MM.1S (cell line): ENCODE data around the gene DPM2.

Experiments
- DNase-seq: peaks from one replicate; pipeline ENCODE4 v3.0.0-alpha.2; 2015
- H2AFZ ChIP-seq: fragments of 300-600 bp; sonication (generic); 2 replicates; pipeline ENCODE4 v1.6.0; 2016; ENCODE audit warnings: antibody characterized with exemption, low read length
- H3F3A ChIP-seq: fragments of 300-600 bp; sonication (generic); 2 replicates; pipeline ENCODE4 v1.6.1; 2016; ENCODE audit warnings: mild to moderate bottlenecking, antibody characterized with exemption, low read length, moderate library complexity, mixed read lengths; ENCODE audit not compliant: insufficient read depth
- H3K27ac ChIP-seq: fragments of 300-600 bp; sonication (generic); 2 replicates; pipeline ENCODE4 v1.5.1; 2016; ENCODE audit warnings: mild to moderate bottlenecking, low read length
- H3K27me3 ChIP-seq: fragments of 300-600 bp; sonication (generic); replicated peaks from 2 replicates; pipeline ENCODE4 v1.6.0; 2016; ENCODE audit warnings: low read length; ENCODE audit not compliant: insufficient read depth
- H3K36me3 ChIP-seq: fragments of 300-600 bp; sonication (generic); replicated peaks from 2 replicates; pipeline ENCODE4 v1.6.1; 2016; ENCODE audit warnings: mild to moderate bottlenecking, low read length, mixed read lengths; ENCODE audit not compliant: insufficient read depth
- H3K4me1 ChIP-seq: fragments of 300-600 bp; sonication (generic); 2 replicates; pipeline ENCODE4 v1.6.1; 2016; ENCODE audit warnings: low read length, mixed read lengths
- H3K4me2 ChIP-seq: fragments of 300-600 bp; sonication (generic); 2 replicates; pipeline ENCODE4 v1.6.0; 2016; ENCODE audit warnings: low read depth, low read length
- H3K4me3 ChIP-seq: fragments of 300-600 bp; sonication (generic); 2 replicates; pipeline ENCODE4 v1.5.1; 2016; ENCODE audit warnings: low read length, mixed read lengths
- H3K79me2 ChIP-seq: fragments of 300-600 bp; sonication (generic); 2 replicates; pipeline ENCODE4 v1.6.1; 2016; ENCODE audit warnings: mixed run types, low read length, mixed read lengths
- H3K9ac ChIP-seq: fragments of 300-600 bp; sonication (generic); 2 replicates; pipeline ENCODE4 v1.6.1; 2016; ENCODE audit warnings: low read length, mixed read lengths
- H3K9me2 ChIP-seq: fragments of 300-600 bp; sonication (generic); replicated peaks from 2 replicates; pipeline ENCODE4 v1.6.1; 2016; ENCODE audit warnings: mild to moderate bottlenecking, low read length, mixed read lengths; ENCODE audit not compliant: insufficient read depth
- H3K9me3 ChIP-seq: fragments of 300-600 bp; sonication (generic); replicated peaks from 2 replicates; pipeline ENCODE4 v1.6.1; 2016; ENCODE audit warnings: mild to moderate bottlenecking, low read length, mixed read lengths; ENCODE audit not compliant: insufficient read depth
- H4K20me1 ChIP-seq: fragments of 300-600 bp; sonication (generic); 2 replicates; pipeline ENCODE4 v1.6.1; 2016; ENCODE audit warnings: mild to moderate bottlenecking, low read length, moderate library complexity, mixed read lengths; ENCODE audit not compliant: insufficient read depth
- CTCF ChIP-seq: fragments of 300-600 bp; sonication (generic); IDR thresholded peaks from 2 replicates; pipeline ENCODE4 v1.5.1; 2016; ENCODE audit warnings: antibody characterized with exemption, low read length, mixed read lengths
- EZH2 ChIP-seq: fragments of 300-600 bp; sonication (generic); optimal IDR thresholded peaks from 2 replicates; pipeline ENCODE3; 2017; ENCODE audit warnings: low read depth, mild to moderate bottlenecking, antibody characterized with exemption, low read length, mixed read lengths
- EZH2phosphoT487 ChIP-seq: fragments of 300-600 bp; sonication (generic); IDR thresholded peaks from 2 replicates; pipeline ENCODE4 v1.6.1; 2018; ENCODE audit warnings: antibody characterized with exemption, low read length

DPM2 gene

GRCh38 chr9:127893392-127893791 lies 44.3 kb downstream of the DPM2 start:
- Histone ChIP-seq H2AFZ (no peak overlapping the region), H3K9ac (no peak overlapping the region), H3K27ac (no peak overlapping the region), H3F3A (0 out of 2 replicates have a peak, but pooled peaks cover under 1% of the 10 kb centered on the region), H3K4me2 (no peak overlapping the region), H3K9me3 (no peaks in the 10 kb centered on the region), H3K36me3 (no peaks in the 10 kb centered on the region), H3K4me1 (no peaks in the 10 kb centered on the region), H3K4me3 (no peak overlapping the region), H4K20me1 (no peaks in the 10 kb centered on the region), H3K27me3 (no peaks in the 10 kb centered on the region), H3K9me2 (no peaks in the 10 kb centered on the region), H3K79me2 (no peaks in the 10 kb centered on the region)
- TF ChIP-seq CTCF (no peak), EZH2phosphoT487 (no peak), EZH2 (no peak)
- DNase-seq: no peak

- no peak overlapping the region for H3K4me3 ChIP-seq
- no peak overlapping the region for H3K9ac ChIP-seq
- H3K9me2 ChIP-seq: no peaks in the 10 kb centered on the region
- H2AFZ ChIP-seq: no peak overlapping the region
- H3K4me1 ChIP-seq: no peaks in the 10 kb centered on the region
- H3K79me2 ChIP-seq: no peaks in the 10 kb centered on the region
- H3K27ac ChIP-seq: no peak overlapping the region
- H3K27me3 ChIP-seq: no peaks in the 10 kb centered on the region
- TF ChIP-seq EZH2 (no peak), CTCF (no peak), EZH2phosphoT487 (no peak)
- no peaks in the 10 kb centered on the region for H4K20me1 ChIP-seq
- H3K36me3 ChIP-seq: no peaks in the 10 kb centered on the region
- H3F3A ChIP-seq: no peaks in the 10 kb centered on the region
- no peak overlapping the region for H3K4me2 ChIP-seq
- H3K9me3 ChIP-seq: no peaks in the 10 kb centered on the region
- no peak for DNase-seq
These were observed 44.8 kb downstream of the DPM2 start for GRCh38 chr9:127892831-127893230.

GRCh38 chr9:127890053-127890452 lies 47.6 kb downstream of the DPM2 start:
- H3K4me3 ChIP-seq: no peak overlapping the region
- H3K9me2 ChIP-seq: no peaks in the 10 kb centered on the region
- DNase-seq: no peak
- H3K79me2 ChIP-seq: no peaks in the 10 kb centered on the region
- no peaks in the 10 kb centered on the region for H3K36me3 ChIP-seq
- H3K4me2 ChIP-seq: no peak overlapping the region
- H3K27ac ChIP-seq: no peak overlapping the region
- no peak overlapping the region for H3K9ac ChIP-seq
- H4K20me1 ChIP-seq: no peaks in the 10 kb centered on the region
- H3K9me3 ChIP-seq: no peaks in the 10 kb centered on the region
- no peak for TF ChIP-seq CTCF
- no peak for TF ChIP-seq EZH2
- no peak for TF ChIP-seq EZH2phosphoT487
- H3K27me3 ChIP-seq: no peaks in the 10 kb centered on the region
- no peaks in the 10 kb centered on the region for H3F3A ChIP-seq
- H2AFZ ChIP-seq: no peak overlapping the region
- H3K4me1 ChIP-seq: no peaks in the 10 kb centered on the region
